ENCODE measurements around the gene CAMK2G.
A peak's percentile ranks its signal among the peaks of the same experiment; 100 is the strongest.
"Not testable (repeated sequence)": the region's sequence is repeated elsewhere in the genome, so short reads cannot be mapped to it uniquely, and the experiment has no call there.

CAMK2G gene

DNA sequence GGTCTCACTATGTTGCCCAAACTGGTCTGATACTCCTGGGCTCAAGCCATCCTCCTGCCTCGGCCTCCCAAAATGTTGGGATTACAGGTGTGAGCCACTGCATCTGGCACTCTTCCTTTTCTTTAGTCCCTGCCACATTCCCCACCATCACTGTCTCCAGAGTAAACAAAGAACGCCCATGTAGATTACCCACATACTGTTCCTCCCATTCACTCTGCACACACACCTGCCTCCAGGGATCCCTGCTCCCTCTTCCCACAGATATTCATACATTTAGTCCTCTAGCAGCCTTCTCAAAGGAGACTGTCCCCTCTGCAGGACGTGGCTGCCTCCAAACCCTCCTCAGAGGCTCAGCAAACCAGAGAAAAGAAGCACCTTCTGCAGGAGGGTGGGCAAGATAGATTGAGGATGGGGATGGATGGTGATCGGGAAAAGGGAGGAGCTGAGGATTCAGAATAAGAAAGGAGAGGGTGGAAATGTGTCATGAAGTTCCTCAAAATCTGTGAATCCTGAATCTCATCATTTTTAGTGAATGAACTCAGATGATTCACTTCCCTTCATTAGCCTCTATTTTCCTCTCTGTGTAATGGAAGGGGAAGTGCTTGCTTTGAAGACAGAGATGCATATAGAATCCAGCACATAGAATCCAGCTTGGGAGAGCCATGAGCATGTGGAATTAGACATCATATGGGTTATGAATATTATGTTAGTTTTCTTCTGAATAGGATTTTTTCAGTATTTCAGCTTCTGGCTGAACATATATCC lies 31.1 kb upstream of the CAMK2G start:
- DNase-seq (ENCODE audit: low read depth in 3 of 3, low spot score in 1 of 3): no peak

DNA sequence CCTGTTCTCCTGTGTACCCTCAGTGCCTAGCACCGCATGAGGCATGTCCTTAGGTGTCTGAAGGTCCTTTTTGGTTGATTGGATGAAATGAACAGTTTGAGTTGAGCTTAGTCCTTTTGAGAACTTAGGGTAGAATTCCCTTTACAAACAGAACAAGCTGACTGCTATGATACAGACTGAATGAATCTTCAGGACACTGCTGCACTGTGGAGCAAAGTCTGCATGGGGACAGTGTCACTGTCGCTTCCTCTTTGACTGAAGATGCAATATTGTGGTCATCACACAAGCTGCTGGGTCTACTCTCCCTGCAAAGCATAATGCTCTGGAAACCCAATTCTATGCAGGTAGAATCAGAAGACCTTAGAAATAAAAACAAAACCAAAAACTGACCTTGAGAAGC lies 28.0 kb upstream of the CAMK2G start:
- no peak for DNase-seq (ENCODE audit: low read depth in 3 of 3, low spot score in 1 of 3)

- DNase-seq (ENCODE audit: low read depth in 3 of 3, low spot score in 1 of 3): no peak
Observed at GRCh38 chr10:73901261-73901660, 26.9 kb upstream of the CAMK2G start.

DNA sequence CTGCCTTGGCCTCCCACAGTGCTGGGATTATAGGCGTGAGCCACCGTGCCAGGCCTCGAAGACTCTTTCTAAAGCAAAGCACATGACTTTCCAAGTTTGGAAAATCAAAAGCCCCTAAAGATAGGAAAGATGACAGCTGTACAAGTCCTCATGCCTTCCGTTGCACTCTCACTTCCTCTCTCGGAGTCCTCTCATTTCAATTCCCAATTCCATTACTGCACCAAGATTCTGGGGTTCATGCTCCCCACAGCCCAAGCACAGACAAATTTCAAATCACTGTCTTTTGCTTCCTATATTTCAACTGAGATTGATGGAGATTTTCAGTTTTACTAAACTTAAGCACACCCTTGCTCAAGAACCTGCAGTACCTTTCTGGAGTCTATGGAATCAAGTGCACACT lies 25.7 kb upstream of the CAMK2G start:
- DNase-seq (ENCODE audit: low read depth in 3 of 3, low spot score in 1 of 3): no peak

- DNase-seq (ENCODE audit: low read depth in 3 of 3, low spot score in 1 of 3): no peak
Observed at GRCh38 chr10:73899423-73899822, 25.1 kb upstream of the CAMK2G start.

DNA sequence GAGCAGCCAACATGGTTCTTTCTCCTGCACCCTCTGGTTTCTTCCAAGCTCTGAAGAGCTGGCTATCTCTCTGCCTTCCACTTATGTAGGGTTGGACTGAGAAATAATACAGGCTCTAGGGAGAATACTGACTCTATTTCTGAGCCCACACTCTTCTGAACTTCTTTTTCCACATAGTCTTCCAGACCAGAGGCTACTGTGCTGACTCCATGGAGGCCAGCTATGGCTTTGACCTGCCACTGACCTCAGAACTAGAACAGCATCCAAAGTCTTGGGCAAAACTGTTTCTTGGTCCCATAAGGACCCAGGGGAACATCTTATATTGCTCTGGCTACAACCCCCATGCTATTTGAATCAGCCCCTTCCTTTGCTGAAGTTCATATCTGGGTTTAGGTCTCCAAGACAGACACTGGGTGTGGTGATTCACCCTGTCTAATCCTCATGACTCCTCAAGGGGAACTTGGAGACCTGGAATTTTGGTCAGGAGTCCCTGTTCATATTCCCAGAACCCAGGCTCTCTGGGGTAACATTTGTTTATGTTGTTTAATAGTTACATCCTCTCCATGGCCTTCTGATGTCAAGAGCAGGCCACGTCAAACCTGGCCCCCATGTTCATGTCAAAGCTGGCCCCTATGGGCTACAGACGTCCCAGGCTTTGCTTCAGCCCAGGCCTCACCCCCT lies 24.5 kb upstream of the CAMK2G start:
- DNase-seq (ENCODE audit: low read depth in 3 of 3, low spot score in 1 of 3): no peak

GRCh38 chr10:73897693-73898092 lies 23.3 kb upstream of the CAMK2G start:
- DNase-seq (ENCODE audit: low read depth in 3 of 3, low spot score in 1 of 3): no peak

DNA sequence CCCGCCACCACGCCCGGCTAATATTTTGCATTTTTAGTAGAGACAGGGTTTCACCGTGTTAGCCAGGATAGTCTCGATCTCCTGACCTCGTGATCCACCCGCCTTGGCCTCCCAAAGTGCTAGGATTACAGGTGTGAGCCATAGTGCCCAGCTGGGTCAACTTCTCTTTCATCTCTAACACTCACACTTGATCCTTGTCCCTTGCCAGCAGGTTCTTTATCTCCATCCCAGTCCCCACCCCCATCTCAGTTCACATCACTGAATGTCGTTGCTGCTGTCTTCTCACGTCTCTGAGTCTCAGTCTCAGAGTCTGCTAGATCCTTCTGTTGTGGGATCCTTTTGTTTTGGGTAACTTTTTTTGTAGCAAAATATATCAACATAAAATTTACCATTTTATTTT lies 21.0 kb upstream of the CAMK2G start:
- DNase-seq (ENCODE audit: low read depth in 3 of 3, low spot score in 1 of 3): not testable (repeated sequence)

GRCh38 chr10:73894245-73894971 lies 20.1 kb upstream of the CAMK2G start:
- no peak for DNase-seq (ENCODE audit: low read depth in 3 of 3, low spot score in 1 of 3)

DNA sequence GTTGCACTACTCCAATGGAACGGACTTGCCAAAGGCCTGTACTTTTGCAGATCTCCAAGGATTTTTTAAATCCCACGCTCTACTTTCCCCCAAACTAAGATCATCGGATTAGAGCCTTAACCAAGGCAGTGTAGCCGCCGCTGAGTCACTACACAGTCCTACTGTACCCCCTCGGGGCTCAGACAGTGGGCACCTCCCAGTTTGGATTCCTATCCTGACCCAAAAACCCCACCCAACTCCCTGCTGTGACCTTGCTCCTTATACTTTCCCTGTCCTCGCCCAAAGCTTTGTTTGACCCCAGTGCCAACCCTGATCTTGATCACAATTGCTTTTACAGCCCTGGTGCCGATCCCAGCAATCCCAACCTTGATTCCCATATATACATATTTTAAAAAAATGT lies 19.1 kb upstream of the CAMK2G start:
- DNase-seq (ENCODE audit: low read depth in 3 of 3, low spot score in 1 of 3): no peak

DNA sequence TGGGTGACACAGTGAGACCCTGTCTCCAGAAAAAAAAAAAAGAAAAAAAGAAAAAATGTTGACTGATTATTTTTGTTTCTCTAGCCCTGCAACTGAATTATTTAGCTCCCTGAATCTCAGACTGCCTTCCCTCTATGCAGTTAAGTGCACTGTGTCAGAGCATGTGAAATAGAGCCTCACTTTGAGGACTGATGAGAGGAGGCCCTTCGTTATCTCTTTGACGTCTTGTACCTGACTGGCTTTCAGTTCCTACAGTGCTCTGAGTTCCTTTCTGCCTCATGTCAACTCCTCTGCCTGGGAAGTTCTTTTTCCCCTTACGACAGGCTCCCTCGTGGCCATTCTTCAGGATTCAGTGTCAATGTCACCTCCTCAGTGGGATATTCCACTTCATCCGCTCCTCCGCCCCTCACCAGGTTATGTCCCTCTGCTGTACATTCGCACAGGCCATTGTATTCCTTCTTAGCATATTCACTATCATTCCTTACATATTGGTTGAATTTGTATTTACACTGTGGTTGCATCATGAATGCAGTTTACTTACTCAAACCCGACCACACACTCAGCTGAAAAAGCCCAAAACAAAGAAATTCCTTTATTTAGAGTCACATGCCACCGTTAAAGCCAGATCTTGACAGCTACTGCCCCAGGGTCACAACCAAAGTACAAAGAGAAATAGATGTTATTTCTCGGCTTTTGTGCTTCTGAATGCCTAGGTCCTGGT lies 18.1 kb upstream of the CAMK2G start:
- DNase-seq (ENCODE audit: low read depth in 3 of 3, low spot score in 1 of 3): no peak

GRCh38 chr10:73891540-73891939 lies 17.2 kb upstream of the CAMK2G start:
- no peak for DNase-seq (ENCODE audit: low read depth in 3 of 3, low spot score in 1 of 3)

GRCh38 chr10:73890830-73891229 lies 16.5 kb upstream of the CAMK2G start:
- DNase-seq (ENCODE audit: low read depth in 3 of 3, low spot score in 1 of 3): not testable (repeated sequence)

DNA sequence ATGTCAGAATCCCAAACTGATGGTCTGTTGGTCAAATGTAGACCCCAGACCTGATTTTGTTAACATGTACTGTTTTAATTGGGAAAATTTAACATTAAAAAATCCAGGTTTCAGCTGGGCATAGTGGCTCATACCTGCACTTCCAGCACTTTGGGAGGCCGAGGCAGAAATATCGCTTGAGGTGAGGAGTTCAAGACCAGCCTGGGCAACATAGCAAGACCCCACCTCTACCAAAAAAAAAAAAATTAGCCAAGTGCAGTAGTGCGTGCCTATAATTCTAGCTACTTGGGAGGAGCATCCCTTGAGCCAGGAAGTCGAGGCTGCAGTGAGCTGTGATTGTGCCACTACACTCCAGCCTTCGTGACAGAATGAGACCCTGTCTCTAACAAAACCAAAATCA lies 15.9 kb upstream of the CAMK2G start:
- DNase-seq (ENCODE audit: low read depth in 3 of 3, low spot score in 1 of 3): no peak

DNA sequence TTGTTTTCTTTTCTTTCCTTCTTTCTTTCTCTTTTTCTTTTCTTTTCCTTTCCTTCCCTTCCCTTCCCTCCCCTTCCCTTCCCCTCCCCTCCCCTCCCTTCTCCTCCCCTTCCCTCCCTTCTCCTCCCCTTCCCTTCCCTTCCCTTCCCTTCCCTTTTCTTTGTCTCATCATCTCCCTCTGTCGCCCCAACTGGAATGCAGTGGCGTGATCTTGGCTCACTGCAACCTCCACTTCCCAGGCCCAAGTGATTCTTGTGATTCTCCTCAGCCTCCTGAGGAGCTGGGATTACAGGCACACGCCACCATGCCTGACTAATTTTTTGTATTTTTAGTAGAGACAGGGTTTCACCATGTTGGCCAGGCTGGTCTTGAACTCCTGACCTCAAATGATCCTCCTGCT lies 15.1 kb upstream of the CAMK2G start:
- not testable (repeated sequence) for DNase-seq (ENCODE audit: low read depth in 3 of 3, low spot score in 1 of 3)

DNA sequence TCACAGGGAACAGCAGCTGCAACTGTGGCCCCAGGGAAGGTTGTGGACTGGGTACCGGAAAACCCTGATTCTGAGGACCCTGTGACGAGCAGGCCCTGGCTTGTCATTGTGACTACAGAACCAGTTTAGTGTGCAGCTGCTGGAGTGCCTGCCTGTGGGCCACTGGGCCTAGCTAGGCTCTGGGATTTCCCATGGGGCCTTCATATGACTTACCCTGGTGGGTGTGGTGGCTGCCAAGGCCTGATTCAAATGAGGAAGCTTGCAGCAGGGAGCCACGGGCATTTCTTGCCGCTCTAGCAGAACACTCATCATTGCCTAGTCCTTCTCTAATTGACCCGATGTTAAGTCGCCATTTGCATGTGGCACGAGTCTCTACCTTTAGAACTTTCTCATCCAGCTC lies 14.7 kb upstream of the CAMK2G start:
- no peak for DNase-seq (ENCODE audit: low read depth in 3 of 3, low spot score in 1 of 3)

DNA sequence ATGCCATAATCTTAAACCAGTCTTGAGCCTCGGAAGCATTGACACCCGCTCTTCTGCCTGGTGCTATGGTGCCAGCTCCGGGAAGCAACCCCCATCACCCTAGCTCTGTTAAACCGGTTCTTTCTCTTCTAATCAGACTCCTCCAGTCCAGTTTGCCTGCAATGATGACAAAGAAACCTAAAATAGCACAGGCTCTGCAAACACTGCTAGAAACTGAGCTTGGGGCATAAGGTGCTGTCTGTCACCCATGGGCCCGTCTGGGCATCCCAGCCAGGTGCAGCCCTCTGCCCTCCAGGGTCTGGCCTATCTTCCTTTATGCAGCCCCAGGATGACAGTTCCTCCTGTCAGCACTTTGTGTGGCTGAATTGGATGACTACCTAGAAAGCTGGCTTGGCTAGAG lies 14.2 kb upstream of the CAMK2G start:
- no peak for DNase-seq (ENCODE audit: low read depth in 3 of 3, low spot score in 1 of 3)

- DNase-seq (ENCODE audit: low read depth in 3 of 3, low spot score in 1 of 3): no peak
Observed at GRCh38 chr10:73887294-73888039, 13.1 kb upstream of the CAMK2G start.

DNA sequence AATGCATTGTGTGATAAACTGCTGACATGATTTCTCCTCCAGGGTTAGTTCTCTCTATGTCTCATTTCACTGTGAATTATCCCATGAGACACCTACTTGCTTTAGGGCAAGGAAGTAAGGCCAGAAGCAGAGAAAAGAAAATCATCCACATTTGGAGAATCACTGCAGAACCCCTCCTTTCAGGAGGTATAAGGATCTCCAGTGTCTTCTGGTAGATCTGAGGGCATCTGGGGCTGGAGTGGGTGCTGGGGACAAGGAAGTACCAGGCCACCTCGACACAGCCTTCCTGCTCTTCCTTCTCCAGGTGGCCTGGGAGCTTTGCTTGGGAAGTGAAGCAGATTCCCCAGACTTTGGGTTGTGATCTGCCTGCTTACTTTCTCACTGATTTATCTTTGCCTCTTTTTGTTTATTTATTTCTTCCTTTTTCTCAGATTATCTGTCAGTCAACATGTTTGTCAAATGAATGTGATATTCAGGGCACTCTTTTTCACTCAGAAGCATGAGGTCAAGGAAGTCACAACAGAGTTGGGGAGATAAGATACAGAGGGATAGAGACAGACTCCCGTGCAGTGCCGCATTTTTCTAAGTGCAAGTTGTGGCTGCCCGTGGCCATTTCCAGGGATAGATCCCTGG lies 12.4 kb upstream of the CAMK2G start:
- DNase-seq (ENCODE audit: low read depth in 3 of 3, low spot score in 1 of 3): no peak

DNA sequence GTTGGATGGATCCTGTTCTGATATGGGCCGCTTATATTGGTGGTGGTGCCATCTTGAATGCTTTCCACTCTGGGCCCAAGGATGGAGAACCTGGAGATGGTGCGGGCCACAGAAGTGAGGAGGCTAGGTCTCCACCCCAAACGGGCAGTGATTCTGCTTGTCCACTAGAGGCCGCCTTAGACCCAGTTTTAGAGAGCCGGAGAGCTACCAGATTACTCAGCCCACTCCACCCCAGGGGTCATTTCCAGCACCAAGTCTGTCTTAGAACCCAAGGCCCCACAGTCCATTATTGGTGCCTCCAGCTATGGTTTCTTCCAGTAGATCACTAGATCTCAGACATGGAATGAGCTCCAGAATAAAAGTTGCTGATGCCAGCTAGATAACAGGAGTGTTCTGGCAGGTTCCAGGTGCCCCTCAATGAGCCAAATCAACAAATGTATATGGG lies 11.8 kb upstream of the CAMK2G start:
- DNase-seq (ENCODE audit: low read depth in 3 of 3, low spot score in 1 of 3): peak; percentile 31 to 47 (median 40)
